ENCODE measurements around the gene HERPUD2.

GRCh38 chr7:35670856-35671569 lies 23.9 kb downstream of the HERPUD2 start:
- TF ChIP-seq CTCF (conservative IDR thresholded peaks at IDR 0.05; ENCODE audit: low read depth, low read length) (no peak), EZH2 (IDR thresholded peaks at IDR 0.05; ENCODE audit: low read length, unreplicated experiment) (no peak), EZH2phosphoT487 (IDR thresholded peaks at IDR 0.05; ENCODE audit: borderline replicate concordance, low read length) (no peak)

All from PC-3 (cell line).